GM12892 (cell line): ENCODE measurements around the gene COL5A1.

Experiments
- POLR2A ChIP-seq: IDR thresholded peaks from 2 replicates; pipeline ENCODE4 v1.6.1; 2011; ENCODE audit warnings: low read depth, low read length, control low read depth
- POLR2AphosphoS5 ChIP-seq: IDR thresholded peaks from 2 replicates; pipeline ENCODE4 v1.6.1; 2011; ENCODE audit warnings: low read depth, low read length, control low read depth

DNA sequence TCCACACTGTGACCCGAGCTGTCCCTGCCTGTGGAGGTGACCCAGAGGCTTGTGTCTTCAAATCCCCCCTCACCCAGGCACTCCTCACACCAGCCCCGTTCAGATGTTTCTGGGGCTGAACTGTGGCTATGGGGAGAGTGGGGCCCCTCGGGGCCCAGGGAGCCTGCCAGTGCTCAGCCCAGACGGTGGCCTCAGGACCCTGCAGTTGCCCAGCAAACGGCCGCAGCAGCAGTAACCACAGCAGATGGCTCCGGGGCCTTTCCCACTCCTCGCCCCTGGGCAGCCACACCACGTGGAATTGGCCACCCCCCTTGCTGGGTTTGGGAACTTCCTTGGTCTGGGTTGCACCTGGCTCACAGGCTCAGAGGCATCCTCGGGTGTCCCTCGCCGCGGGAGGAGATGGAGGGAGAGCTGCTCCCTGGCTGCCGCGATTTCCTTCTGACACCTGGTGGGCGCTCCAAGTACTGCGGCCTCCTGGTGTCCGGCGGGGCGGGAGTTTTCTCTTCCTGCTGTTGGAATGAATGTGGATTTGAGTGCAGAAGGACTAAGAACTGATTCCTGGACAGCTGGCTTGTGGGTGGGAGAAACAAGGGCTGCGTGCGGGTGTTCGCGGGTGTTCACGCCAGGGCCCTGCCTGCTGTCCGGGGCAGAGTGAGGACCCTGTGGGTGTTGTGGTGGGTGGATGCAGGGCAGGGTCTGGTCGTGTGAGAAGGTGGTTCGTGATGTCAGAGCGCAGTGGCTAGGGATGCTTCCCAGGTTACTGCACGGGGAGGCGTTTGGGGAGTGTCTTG lies 97.5 kb downstream of the COL5A1 start:
- TF ChIP-seq POLR2A (no peak), POLR2AphosphoS5 (no peak)
